NCI-H2081 (cell line): Measurements from ENCODE around the gene MRPS5.
"Not testable (repeated sequence)": the region's sequence is repeated elsewhere in the genome, so short reads cannot be mapped to it uniquely, and the experiment has no call there.

ENCODE experiments used
- DNase-seq, 2 experiments: peaks; one replicate each; lab custom pipeline; 2025; lab: John Stamatoyannopoulos, UW

Gene MRPS5

DNA sequence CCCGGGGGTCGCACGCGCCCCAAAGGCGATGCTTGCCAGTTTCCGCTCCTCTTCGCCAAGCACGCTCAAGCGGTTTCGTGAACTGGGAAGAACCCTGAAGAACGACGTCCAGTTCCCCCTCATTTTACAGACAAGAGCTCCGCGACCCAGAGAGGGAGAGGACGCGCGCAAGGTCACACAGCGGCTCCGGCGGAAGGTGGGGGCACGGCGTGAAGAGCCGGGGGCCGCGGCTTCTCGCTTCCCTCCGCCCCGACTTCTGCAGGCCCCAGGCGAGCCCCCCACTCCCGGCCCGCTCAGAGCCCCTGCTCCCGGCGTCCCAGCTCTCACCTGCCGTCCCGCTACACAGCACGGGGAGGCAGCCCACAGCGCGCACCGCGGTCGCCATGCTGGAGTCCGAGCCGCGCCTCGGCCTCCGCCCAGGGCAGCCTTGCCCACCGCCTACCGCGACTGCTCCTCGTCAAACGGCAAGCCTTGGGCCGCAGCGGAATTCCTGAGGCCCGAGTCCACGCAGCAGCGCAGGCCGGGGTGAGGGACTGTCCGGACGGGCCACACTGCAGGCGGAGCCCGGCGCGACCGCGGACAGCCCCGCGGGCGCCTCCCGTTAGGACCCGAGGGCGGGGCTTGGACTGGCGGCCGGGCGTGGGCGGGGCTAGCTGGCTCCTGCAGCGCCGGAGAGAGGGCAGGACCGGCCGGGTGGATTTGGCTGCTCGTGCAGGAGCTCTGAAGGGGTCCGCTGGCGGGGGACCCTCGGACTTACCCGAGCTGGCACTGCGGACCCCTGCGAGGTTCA, at the start of gene MRPS5:
TSS of gene MRPS5 (minus strand) at position 402 of the 790 bp plus-strand sequence. CDS start at position 385, 17 bp downstream.
- peak; percentile 61 to 70 for DNase-seq

DNA sequence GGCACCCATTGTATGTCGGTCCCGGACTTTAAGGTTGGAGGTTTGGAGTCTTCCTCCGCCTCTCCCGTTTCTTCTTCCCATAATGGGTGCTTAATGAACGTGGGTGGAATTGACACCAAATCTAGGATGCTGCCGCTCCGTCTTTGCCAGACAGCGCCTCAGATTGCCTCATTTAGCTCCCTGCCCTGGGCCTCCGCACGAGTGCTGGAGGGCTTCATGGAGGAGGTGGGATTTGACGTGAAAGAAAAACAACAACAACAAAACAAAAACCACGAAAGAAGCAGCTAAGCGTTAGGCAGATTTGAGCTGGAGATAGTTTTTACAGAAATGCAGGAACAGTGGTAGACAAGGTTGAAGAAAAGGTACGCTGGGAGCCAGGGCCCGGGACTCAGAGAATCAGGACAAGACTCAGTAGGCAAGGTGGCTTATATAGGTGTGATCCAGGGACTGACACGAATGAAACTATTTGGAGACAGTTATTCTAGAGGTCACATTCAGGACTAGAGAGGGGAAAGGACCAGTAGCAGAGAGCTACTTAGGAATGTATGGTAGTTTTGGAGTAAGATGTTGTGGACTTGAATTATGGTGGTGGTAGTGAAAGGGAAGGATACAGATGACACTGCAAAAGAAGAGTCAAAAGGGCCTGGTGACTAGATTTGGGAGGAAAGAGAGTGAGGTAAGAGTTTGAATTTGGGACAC, 44.6 kb upstream of the MRPS5 start:
- DNase-seq = no peak

DNA sequence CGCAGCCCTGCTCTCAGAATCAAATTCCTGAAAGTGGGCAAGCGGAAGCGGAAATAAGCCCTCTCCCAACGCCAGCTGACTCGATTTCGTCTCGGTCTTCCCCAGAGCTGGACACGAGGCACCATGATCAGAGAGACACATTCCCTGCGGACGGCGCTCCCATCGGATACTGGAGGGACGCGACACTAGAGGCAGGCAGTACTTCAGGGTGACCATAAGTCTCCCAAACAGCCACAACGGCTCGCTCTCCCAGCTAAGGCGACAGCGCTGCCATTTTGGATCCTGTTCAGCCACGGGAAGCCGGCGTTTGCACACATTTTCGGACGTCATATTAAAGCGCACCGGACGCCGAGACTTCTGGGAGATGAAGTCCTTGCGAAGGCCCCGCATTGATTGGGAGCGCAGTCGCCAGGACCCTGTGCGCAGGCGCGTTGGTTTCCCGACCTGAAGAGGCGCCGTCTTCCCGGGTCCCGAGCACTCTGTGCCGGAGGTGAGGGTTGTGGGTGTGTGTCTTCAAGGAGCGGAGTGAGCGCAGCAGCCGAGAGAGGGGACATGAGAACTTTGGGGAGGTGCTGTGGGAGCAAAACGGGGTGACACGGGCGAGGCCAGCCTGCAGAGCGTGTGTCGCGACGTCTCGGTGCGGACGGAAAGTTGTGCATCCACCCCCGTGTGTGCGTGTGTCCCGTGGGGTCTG, 43.9 kb upstream of the MRPS5 start, which contains the start of gene ZNF2:
TSS of gene ZNF2 (plus strand) at position 439 of the 694 bp plus-strand sequence. CDS start 10,418 bp downstream, outside the sequence.
- DNase-seq = peak; percentile 94 to 97

DNA sequence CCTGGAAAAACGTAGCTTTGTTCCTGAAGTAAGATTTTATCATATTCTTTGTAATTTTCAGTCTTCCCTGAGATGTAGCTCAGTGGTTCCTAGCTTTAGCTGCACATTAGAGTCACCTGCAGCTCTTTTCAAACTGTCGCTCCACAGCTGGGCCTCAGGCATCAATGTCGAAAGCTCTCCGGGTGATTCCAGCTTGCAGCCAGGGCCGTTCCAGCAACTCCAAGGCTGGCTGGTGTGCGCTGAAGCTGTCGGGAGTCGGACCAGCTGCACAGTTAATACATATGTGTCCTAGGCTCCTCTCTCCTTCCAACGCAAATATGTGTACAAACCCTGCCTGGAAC, 43.4 kb upstream of the MRPS5 start:
- peak in 1 of 2 experiments; percentile 62 for DNase-seq

DNA sequence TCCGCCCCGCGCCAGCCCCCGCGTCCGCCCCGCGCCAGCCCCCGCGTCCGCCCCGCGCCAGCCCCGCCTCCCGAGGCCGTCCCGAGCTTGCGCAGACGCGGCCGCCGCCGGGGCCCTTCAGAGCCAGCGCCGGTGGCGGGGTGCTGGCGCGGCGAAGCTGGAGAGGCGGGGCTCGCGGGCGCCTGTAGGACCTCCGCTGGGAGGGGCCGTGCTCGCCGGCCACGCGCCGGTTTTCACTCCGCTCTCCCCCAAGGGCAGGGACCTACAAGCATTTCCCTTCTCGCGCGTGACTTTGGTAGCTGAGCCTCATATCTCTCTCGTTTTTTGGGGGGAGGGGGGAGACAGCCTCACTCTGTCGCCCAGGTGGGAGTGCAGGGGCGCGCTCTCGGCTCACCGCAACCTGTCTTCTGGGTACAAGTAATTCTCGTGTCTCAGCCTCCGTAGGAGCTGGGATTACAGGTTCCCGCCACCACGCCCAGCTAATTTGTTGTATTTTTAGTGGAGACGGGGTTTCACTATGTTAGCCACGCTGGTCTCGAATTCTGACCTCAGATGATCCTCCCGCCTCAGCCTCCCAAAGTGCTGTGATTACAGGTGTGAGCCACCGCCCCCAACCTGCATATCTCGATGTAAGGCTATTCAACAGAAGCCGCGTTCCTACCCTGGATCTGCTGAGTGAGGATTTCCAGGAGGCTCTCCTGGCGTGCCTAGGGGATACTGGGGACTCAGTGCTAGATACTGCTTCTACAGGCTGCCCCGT, 38.3 kb upstream of the MRPS5 start, which contains the start of gene ZNF514:
TSS of gene ZNF514 (minus strand) at position 159 of the 760 bp plus-strand sequence. CDS start 6,595 bp downstream, outside the sequence.
- DNase-seq = peak; percentile 42 to 62

DNA sequence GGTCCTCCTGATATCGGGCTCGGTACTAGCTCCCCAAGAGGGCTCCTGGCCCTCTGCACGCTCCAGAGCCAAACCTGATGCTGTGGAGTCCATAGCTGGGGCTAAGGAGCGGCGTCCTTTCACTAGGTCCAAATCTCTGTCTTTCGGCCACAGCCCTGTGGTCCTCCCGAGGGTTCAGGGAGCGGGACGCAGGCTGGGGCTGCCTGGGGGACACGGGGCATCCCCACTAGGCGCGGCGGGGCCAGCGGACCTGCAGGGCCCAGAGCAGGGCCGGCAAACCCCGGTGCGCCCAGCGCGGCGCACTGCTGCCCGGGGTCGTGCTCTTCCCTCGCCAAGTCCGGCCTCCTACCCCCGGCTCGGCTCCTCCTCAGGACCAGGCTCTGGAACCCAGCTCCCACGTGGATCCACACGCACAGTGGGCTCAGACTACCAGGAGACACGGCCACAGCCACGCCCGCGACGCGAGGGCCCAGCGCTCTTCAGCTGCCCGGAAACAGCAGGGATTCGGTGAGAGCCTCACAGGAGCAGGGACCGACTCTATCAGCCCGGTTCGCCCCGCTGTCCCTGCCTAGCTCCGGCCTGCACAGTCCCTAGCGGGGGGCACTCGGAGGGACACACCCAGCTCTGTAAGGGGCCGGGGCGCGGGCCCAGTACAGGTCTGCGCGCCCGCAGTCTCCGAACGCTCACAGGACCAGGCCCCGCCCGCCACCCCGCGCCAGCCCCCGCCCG, 37.4 kb upstream of the MRPS5 start:
- DNase-seq = peak; percentile 31 to 35

DNA sequence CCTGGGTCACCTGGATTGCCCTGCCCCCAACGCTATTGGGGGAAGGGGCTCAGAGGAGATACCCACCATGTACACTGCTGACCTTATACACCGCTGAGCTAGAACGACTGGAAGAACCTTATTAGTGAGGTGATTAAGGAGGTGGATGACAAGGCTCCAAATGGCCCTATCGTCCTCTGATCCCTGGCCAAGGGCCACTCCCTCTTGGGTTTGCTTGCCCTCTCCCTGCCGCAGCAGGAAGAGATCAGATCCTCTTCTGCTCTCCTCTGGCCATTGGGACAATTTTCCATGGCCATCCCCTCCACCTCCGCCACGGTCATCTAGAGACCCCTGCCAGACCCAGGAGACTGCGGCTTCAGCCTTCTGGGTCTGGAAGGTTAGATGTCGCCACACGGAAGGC, 36.8 kb upstream of the MRPS5 start:
- DNase-seq = no peak

DNA sequence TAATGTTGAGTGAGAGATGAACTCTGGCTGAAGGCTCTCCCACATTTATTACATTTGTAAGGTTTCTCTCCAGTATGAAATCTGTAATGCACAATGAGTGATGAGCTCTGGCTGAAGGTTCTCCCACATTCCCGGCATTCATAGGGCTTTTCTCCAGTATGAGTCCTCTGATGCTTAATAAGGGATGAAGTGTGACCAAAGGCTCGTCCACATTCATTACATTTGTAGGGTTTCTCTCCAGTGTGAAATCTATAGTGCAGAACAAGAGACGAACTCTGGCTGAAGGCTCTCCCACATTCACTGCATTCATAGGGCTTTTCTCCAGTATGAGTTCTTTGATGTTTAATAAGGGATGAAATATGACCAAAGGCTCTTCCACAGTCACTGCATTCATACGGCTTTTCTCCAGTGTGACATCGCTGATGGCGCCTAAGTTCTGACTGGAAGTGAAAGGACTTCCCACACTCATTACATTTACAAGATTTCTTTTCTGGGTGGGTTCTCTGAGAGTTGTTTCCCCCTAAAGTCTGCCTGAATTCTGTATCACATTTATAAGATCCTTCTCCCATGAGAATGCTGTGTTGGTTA, 27.9 kb upstream of the MRPS5 start:
- no peak for DNase-seq

DNA sequence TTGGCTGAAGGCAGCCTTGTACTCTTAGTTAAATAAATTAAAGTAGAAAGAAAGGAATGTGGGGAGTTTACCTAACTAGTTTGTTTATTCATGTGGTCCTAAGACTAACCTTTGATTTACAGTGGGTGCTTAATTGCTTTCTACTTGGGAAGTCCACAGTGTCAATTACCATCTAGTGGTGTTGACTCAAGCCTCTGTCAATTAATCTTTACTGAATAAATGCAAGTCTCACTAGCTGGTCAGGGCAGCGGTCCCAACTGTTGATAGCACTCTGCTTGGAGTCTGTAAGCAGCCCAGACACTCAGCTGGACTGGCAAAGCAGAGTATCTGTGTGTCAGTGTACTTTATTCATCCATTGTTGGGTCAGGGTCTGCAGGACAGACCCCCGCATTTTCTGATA, 22.2 kb upstream of the MRPS5 start:
- no peak for DNase-seq

DNA sequence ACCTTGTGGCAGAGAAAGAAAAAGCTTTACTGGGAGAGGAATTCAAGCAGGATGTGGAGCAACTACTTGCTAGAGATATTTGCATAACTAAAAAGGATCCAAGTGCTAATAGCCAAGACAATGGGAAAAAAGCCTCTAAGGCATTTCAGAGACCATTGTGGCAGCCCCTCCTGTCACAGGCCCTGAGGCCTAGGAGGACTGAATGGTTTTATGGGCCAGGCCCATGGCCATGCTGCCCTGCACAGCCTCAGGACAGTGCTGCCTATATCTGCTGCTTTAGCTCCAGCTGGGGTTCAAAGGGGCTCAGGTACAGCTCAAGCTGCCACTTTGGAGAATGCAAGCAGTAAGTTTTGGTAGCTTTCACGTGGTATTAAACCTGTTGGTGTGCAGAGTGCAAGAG, 17.1 kb upstream of the MRPS5 start:
- DNase-seq = no peak

DNA sequence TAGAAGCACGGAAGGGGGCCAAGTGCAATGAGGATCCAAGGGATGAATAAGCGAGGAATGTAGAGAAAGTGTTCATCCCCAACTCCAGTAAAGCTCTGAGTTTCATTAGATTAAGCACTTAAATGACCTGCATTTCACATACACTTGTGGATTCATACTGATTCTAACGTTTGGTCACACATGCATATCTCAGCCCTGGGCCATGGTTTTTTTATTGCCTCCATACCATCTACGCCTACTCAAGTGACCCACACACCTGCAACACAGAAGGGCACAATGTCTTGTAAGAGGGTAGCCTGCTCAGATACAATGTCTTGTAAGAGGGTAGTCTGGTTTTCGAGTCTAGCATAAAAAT, 566 bp upstream of the MRPS5 start:
- DNase-seq = no peak

DNA sequence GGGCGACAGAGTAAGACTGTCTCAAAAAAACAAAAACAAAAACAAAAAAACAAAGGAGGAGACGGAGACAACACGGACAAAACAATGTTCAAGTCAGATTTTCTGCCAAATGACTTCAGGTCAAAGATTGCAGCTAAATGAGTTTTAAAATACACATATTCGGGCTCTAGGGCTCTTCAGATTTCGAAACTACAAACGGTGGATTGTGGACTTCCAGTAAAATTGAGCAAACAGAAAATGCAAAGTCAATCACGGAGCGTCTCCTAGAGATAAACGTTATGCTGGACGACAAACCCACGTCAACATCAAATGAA, 558 bp downstream of the MRPS5 start:
- DNase-seq = no peak

DNA sequence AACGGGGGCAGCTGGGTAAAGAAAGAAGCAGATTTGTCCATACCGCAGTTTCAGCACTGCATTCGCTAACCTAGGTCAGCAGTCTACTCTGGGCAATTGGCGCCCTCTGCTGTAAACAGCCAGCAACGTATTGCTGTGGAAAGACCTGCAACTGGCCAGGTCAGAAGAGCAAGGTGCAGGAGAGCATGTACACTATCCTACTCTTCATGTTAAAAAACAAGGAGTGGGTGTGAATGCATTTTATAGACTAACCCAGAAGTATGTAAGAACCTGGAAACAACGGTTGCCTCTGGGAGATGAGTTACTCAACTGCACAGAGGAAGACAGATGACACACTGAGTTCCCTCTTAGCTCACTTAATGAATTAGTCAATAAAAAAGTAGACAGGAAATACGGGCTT, 6.2 kb downstream of the MRPS5 start:
- DNase-seq = peak; percentile 58 to 66

DNA sequence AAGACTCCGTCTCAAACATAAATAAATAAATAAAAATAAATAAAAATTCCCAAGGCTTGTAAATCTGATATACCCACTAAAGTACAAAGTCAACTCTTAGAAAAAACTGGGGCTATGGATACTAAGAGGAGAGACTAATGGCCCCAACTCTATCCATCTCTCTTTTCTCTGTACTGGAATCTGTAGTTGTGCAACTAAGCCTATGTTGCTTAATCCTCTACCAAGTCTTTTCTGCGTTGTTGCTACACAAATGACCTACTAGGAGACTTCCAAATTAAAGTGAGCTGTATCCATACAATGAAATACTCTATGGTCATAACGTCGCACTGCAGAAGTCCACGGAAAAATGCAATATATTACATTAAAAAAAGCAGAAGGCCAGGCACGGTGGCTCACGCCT, 8.1 kb downstream of the MRPS5 start:
- DNase-seq = no peak

DNA sequence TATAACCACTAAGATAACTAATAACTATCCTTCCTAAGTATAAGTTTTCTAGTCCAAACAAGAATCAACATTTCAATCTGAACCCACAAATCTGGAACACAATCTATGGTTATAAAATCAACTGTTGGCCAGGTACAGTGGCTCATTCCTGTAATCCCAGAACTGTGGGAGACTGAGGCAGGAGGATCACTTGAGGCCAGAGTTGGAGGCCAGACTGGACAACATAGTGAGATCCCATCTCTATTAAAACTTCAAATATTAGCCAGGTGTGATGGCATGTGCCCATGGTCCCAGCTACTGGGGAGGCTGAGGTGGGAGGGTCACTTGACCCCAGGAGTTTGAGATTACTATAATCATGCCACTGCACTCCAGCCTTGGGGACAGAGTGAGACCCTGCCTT, 11.2 kb downstream of the MRPS5 start:
- DNase-seq = no peak

DNA sequence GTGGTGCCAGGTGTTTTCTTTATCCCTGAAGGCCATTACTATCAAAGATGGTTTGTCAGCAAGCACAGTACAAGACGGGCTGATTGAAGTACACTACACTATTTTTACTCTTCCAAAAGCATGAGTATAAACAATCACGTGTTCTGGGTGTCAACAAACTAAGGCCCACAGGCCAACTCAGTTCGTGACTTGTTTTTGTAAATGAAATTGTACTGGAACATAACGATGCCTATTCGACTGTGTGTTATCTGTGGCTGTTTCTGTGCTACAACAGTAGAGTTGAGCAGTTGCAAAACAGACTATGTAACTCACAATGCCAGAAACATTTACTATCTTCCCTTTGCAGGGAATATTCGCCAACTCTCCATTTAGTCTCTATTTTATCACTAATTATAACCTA, 12.3 kb downstream of the MRPS5 start:
- no peak for DNase-seq

DNA sequence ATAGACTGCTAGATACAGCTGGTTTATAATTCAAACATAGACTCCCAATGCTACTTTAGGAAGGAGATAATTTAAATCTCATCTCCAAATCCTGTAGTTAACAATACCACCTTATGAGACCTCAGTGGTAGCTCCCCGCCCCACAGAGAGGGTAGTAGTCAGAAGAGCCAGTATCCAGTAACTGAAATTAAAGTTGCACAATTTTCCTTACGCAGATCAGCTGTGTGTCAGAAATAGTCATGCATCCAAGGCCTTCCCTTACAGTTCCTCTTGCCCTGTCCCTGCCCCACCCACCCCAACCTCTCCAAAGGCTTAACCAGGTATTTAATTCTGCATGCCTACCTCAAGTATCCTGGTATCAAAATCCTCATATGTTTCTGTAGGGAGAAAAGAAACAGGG, 15.5 kb downstream of the MRPS5 start:
- no peak for DNase-seq

DNA sequence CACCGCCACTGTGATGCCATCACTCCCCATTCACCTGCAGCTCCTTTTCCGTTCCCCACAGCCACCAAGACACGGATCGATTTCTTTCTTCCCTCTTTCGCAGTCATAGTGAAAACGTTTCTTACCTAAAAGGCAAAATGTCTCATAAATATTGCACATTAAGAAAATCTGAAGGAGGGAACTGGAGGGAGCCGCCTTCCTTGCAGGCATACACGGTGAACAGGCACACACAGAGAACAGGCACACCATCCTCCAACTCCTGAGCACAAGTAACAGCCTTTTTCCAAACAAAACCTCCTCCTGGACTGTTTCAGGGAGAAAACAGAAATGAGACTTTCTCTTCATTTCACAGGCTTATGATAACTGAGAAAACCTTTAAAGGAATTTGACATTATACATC, 17.0 kb downstream of the MRPS5 start:
- no peak for DNase-seq

DNA sequence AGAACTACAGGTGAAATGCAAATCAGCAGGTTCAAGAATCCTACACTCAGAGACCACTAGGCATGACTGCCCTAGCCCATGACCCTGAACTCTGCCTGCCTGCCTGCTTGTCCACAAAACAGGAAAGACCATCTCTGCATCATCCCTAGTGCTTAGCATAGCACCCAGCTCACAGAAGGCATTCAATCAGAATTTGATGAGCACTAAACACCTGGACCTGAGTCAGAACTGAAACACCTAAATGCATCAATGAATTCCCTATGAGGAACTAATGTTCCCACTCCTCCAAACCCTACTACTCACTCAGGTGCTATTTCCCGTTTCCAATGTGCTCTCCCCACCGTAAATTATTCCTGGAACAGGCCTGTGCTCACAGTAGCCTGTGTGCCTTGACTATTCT, 21.7 kb downstream of the MRPS5 start:
- no peak for DNase-seq

DNA sequence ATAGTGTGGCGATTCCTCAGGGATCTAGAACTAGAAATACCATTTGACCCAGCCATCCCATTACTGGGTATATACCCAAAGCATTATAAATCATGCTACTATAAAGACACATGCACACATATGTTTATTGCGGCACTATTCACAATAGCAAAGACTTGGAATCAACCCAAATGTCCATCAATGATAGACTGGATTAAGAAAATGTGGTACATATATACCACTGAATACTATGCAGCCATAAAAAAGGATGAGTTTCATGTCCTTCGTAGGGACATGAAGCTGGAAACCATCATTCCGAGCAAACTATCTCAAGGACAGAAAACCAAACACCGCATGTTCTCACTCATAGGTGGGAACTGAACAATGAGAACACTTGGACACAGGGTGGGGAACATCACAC, 23.3 kb downstream of the MRPS5 start:
- DNase-seq = not testable (repeated sequence)

DNA sequence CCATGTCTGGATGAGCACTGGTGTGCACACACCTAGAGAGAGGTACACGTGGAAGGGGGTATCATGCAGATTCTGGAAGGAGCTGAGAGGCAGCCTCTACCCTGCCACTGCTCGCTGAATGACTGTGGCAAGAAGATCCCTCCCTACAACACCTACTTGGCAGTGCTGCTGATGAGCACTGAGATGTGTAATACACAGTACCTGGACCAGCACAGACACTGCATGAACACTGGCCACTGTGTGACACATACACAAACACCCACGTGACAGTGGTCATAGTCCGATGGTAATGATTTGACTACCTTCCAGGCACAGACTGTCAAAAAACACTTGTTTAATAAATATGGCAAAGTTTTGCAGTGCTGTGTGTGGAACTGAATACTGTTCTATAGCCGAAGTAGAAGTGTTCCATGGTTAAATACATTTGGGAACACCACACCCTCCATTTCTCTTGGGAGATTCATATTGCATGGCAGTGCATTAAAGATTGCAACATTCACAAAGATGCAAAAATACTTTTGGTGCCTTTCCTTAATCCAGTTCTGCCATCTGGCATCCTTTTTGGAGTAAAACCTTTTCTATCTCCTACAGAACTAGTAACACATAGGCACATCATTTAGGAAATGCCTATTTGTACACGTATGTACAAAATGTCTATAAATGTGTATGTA, 29.6 kb downstream of the MRPS5 start:
- no peak for DNase-seq
